CD8-positive, alpha-beta memory T cell (primary cell): Measurements from ENCODE around the gene SCTR. TPM values are rescaled to one million over a fixed set of nuclear protein-coding genes. Genes with fewer than 3 reads are reported as not detected.
"Not testable (repeated sequence)": the region's sequence is repeated elsewhere in the genome, so short reads cannot be mapped to it uniquely, and the experiment has no call there.

Source experiments
- CTCF ChIA-PET: fragments of 350-600 bp; sonication (Branson Sonifier 250); formaldehyde crosslinking; loops from one replicate; lab custom pipeline; 2021; ENCODE audit warnings: antibody characterized with exemption; lab: Charles Lee
- POLR2A ChIA-PET: fragments of 350-600 bp; sonication (Branson Sonifier 250); formaldehyde crosslinking; loops from one replicate; lab custom pipeline; 2021; ENCODE audit warnings: antibody characterized with exemption; lab: Charles Lee
- DNase-seq, 5 donors: peaks; one replicate each; pipeline versions ENCODE4 v3.0.0 to v3.0.0-alpha.2; 2020 to 2022; ENCODE audit warnings: mixed read lengths in 1 of 5
- H3K27ac ChIP-seq: one replicate; pipeline ENCODE4 v1.7.0; 2013; ENCODE audit warnings: low read depth, mild to moderate bottlenecking, low read length, moderate library complexity
- H3K27me3 ChIP-seq: 2 replicates; pipeline ENCODE4 v1.7.0; 2013; ENCODE audit warnings: low read length, mild to moderate bottlenecking; ENCODE audit not compliant: insufficient read depth, poor library complexity, severe bottlenecking
- H3K36me3 ChIP-seq: 2 replicates; pipeline ENCODE4 v1.7.0; 2013; ENCODE audit warnings: mild to moderate bottlenecking, low read length, moderate library complexity; ENCODE audit not compliant: insufficient read depth
- H3K4me1 ChIP-seq: 2 replicates; pipeline ENCODE4 v1.7.0; 2013; ENCODE audit warnings: mild to moderate bottlenecking, low read length, moderate library complexity; ENCODE audit not compliant: insufficient read depth
- H3K4me3 ChIP-seq: 2 replicates; pipeline ENCODE4 v1.7.0; 2013; ENCODE audit warnings: mild to moderate bottlenecking, low read length
- H3K9me3 ChIP-seq: 2 replicates; pipeline ENCODE4 v1.7.0; 2013; ENCODE audit warnings: mild to moderate bottlenecking, low read length
- H3K27ac Mint-ChIP-seq, 8 donors: one replicate each; pipeline ENCODE4 v1.8.0; 2020 to 2021; ENCODE audit warnings: mixed read lengths in 8 of 8, mild to moderate bottlenecking in 6 of 8, inconsistent platforms in 3 of 8, moderate library complexity in 3 of 8
- H3K27me3 Mint-ChIP-seq, 2 donors: one replicate each; pipeline ENCODE4 v1.8.0; 2020 to 2021; ENCODE audit warnings: mixed read lengths in 2 of 2, mild to moderate bottlenecking in 1 of 2, moderate library complexity in 1 of 2
- H3K36me3 Mint-ChIP-seq, 3 donors: one replicate each; pipeline ENCODE4 v1.8.0; 2020 to 2021; ENCODE audit warnings: mixed read lengths in 3 of 3, inconsistent platforms in 1 of 3, mild to moderate bottlenecking in 1 of 3
- H3K4me1 Mint-ChIP-seq, 3 donors: one replicate each; pipeline ENCODE4 v1.8.0; 2020 to 2021; ENCODE audit warnings: mixed read lengths in 3 of 3, inconsistent platforms in 1 of 3, mild to moderate bottlenecking in 1 of 3
- H3K4me3 Mint-ChIP-seq, 7 donors: one replicate each; pipeline ENCODE4 v1.8.0; 2020 to 2021; ENCODE audit warnings: mixed read lengths in 7 of 7, mild to moderate bottlenecking in 6 of 7, moderate library complexity in 4 of 7, inconsistent platforms in 2 of 7
- H3K9me3 Mint-ChIP-seq, 5 donors: one replicate each; pipeline ENCODE4 v1.8.0; 2020 to 2022; ENCODE audit warnings: mixed read lengths in 5 of 5, mild to moderate bottlenecking in 3 of 5, moderate library complexity in 2 of 5, inconsistent platforms in 1 of 5
- polyA plus RNA-seq: library from polyadenylated mRNA; unstranded; fragments of 300-500 nt; fragmentation: Illumina TruSeq; gene quantifications from one replicate; pipeline ENCODE4 v1.2.3, GENCODE V29; 2021
- total RNA-seq, 2 experiments: library from RNA; stranded (reverse); gene quantifications; one replicate each; pipeline ENCODE4 v1.2.3, GENCODE V29; 2021

SCTR gene
- total and polyA plus RNA-seq, 3 experiments from 2014 or later = not detected

DNA sequence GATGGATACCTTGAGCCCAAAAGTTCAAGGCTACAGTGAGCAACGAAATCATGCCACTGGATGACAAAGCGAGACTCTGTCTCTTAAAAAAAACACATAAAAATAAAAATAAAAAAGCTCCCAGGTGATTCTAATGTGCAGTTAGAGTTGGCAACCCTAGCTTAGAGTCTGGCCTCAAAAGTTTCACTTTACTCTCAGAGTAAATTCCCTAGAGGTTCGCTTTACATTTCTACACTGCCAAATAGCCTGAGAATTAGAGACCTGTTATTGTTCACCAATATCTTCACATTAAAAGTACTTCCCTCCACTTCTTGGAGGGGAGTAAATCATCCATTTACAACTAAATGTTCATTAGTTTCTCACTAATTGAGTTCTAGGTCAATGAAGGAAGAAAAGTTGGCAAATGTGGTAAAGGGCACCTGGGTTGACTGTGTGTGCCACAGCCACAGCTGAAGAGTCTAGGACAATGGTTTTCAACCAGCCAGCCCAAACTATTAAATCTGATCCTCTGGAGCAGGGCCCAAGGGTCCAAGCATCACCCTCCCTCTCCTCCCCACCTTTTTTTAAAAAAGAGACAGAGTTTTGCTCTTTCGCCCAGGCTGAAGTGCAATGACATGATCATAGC, 107.9 kb downstream of the SCTR start:
- Histone ChIP-seq H3K4me3 (no peak overlapping the region), H3K36me3 (no peaks in the 10 kb centered on the region), H3K9me3 (no peaks in the 10 kb centered on the region), H3K27ac (no peak overlapping the region), H3K4me1 (no peaks in the 10 kb centered on the region), H3K27me3 (no peaks in the 10 kb centered on the region)
- no peaks in the 10 kb centered on the region for H3K36me3 Mint-ChIP-seq
- CTCF ChIA-PET = no interaction called here
- H3K4me3 Mint-ChIP-seq = no peak overlapping the region
- H3K9me3 Mint-ChIP-seq = no peaks in the 10 kb centered on the region
- no peak for DNase-seq
- peaks cover 11 to 42% of the 10 kb centered on the region in 2 donors for H3K27me3 Mint-ChIP-seq
- POLR2A ChIA-PET = no interaction called here
- no peaks in the 10 kb centered on the region for H3K4me1 Mint-ChIP-seq
- no peak overlapping the region for H3K27ac Mint-ChIP-seq

GRCh38 chr2:119415630-119416029, 108.7 kb downstream of the SCTR start:
- Mint-ChIP-seq H3K36me3 (no peaks in the 10 kb centered on the region), H3K27ac (no peak overlapping the region), H3K27me3 (peaks cover 11 to 39% of the 10 kb centered on the region in 2 donors), H3K4me3 (no peak overlapping the region), H3K4me1 (no peaks in the 10 kb centered on the region), H3K9me3 (no peaks in the 10 kb centered on the region)
- no peak for DNase-seq
- H3K36me3 ChIP-seq = no peaks in the 10 kb centered on the region
- H3K4me3 ChIP-seq = no peak overlapping the region
- no peaks in the 10 kb centered on the region for H3K9me3 ChIP-seq
- no peaks in the 10 kb centered on the region for H3K27me3 ChIP-seq
- POLR2A ChIA-PET = no interaction called here
- H3K27ac ChIP-seq = no peak overlapping the region
- no peaks in the 10 kb centered on the region for H3K4me1 ChIP-seq
- CTCF ChIA-PET = no interaction called here

GRCh38 chr2:119414894-119415293, 109.4 kb downstream of the SCTR start:
- DNase-seq = no peak
- ChIA-PET POLR2A (no interaction called here), CTCF (no interaction called here)
- Histone ChIP-seq H3K27me3 (no peaks in the 10 kb centered on the region), H3K27ac (no peak overlapping the region), H3K36me3 (no peaks in the 10 kb centered on the region), H3K4me1 (no peaks in the 10 kb centered on the region), H3K4me3 (no peak overlapping the region), H3K9me3 (no peaks in the 10 kb centered on the region)
- H3K27me3 Mint-ChIP-seq = peaks cover 11 to 36% of the 10 kb centered on the region in 2 donors
- no peaks in the 10 kb centered on the region for H3K4me1 Mint-ChIP-seq
- no peak overlapping the region for H3K27ac Mint-ChIP-seq
- no peaks in the 10 kb centered on the region for H3K9me3 Mint-ChIP-seq
- no peaks in the 10 kb centered on the region for H3K36me3 Mint-ChIP-seq
- no peak overlapping the region for H3K4me3 Mint-ChIP-seq

GRCh38 chr2:119409506-119409905, 114.8 kb downstream of the SCTR start:
- no peak overlapping the region for H3K27ac ChIP-seq
- no peaks in the 10 kb centered on the region for H3K36me3 ChIP-seq
- no peak overlapping the region for H3K4me3 Mint-ChIP-seq
- no peaks in the 10 kb centered on the region for H3K9me3 ChIP-seq
- H3K36me3 Mint-ChIP-seq = peaks cover 0 to 1% (median 0%) of the 10 kb centered on the region in 3 donors
- no peak for DNase-seq
- no peaks in the 10 kb centered on the region for H3K4me1 ChIP-seq
- no peaks in the 10 kb centered on the region for H3K27me3 ChIP-seq
- H3K9me3 Mint-ChIP-seq = no peaks in the 10 kb centered on the region
- ChIA-PET CTCF (no interaction called here), POLR2A (no interaction called here)
- peak overlapping the region in 1 of 8 donors; percentile 6 for H3K27ac Mint-ChIP-seq
- peaks cover 4 to 25% of the 10 kb centered on the region in 2 donors for H3K27me3 Mint-ChIP-seq
- H3K4me1 Mint-ChIP-seq = no peaks in the 10 kb centered on the region
- no peak overlapping the region for H3K4me3 ChIP-seq

GRCh38 chr2:119408221-119408619, 116.1 kb downstream of the SCTR start:
- Histone ChIP-seq H3K4me3 (no peak overlapping the region), H3K9me3 (no peaks in the 10 kb centered on the region), H3K4me1 (no peaks in the 10 kb centered on the region), H3K36me3 (no peaks in the 10 kb centered on the region), H3K27ac (no peak overlapping the region), H3K27me3 (no peaks in the 10 kb centered on the region)
- Mint-ChIP-seq H3K4me1 (no peaks in the 10 kb centered on the region), H3K4me3 (no peak overlapping the region), H3K27me3 (peaks cover 5 to 20% of the 10 kb centered on the region in 2 donors), H3K9me3 (no peaks in the 10 kb centered on the region), H3K27ac (no peak overlapping the region), H3K36me3 (peaks cover 0 to 1% (median 0%) of the 10 kb centered on the region in 3 donors)
- ChIA-PET CTCF (interaction anchor here (0.7 kb wide), 1 partner anchor 127 kb away, joined by 3 read pairs; no protein-coding TSS in a partner anchor), POLR2A (no interaction called here)
- DNase-seq = no peak

- H3K27me3 Mint-ChIP-seq = peaks cover 5 to 19% of the 10 kb centered on the region in 2 donors
- Histone ChIP-seq H3K27ac (no peak overlapping the region), H3K27me3 (no peaks in the 10 kb centered on the region), H3K4me1 (no peaks in the 10 kb centered on the region), H3K36me3 (no peaks in the 10 kb centered on the region), H3K9me3 (no peaks in the 10 kb centered on the region), H3K4me3 (no peak overlapping the region)
- CTCF ChIA-PET = interaction anchor here (0.7 kb wide), 1 partner anchor 126 kb away, joined by 3 read pairs; no protein-coding TSS in a partner anchor
- peak overlapping the region in 1 of 8 donors; percentile 5 for H3K27ac Mint-ChIP-seq
- H3K4me1 Mint-ChIP-seq = no peaks in the 10 kb centered on the region
- H3K9me3 Mint-ChIP-seq = no peaks in the 10 kb centered on the region
- no peak overlapping the region for H3K4me3 Mint-ChIP-seq
- POLR2A ChIA-PET = no interaction called here
- peak in 2 of 5 donors; percentile 8 to 22 for DNase-seq
- peaks cover 0 to 1% (median 0%) of the 10 kb centered on the region in 3 donors for H3K36me3 Mint-ChIP-seq
These were observed 116.7 kb downstream of the SCTR start for GRCh38 chr2:119407430-119408220.

DNA sequence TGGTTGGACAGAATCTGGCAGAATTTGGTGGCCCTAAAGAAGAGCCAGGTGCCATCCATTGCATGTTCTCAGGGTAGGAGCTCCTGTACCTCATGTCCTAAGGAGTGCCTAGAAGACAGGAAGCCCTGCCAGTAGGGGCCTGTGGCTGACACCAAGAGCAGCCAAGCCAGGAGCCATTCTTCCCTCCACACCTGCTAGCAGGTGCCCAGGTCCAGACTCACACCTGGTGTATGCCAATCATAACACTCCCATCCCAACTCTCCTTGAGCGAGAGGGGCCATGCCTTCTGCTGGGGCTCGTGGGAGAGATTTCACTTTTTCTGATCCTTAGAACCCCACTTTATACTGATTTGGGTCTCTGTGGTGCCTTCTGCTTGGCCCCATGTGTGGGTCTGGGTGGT, 119.1 kb downstream of the SCTR start:
- Mint-ChIP-seq H3K27me3 (peaks cover 8 to 13% of the 10 kb centered on the region in 2 donors), H3K4me1 (no peaks in the 10 kb centered on the region), H3K36me3 (peaks cover 0 to 1% (median 0%) of the 10 kb centered on the region in 3 donors), H3K27ac (no peak overlapping the region), H3K4me3 (no peak overlapping the region), H3K9me3 (no peaks in the 10 kb centered on the region)
- Histone ChIP-seq H3K27me3 (no peaks in the 10 kb centered on the region), H3K36me3 (no peaks in the 10 kb centered on the region), H3K4me1 (no peaks in the 10 kb centered on the region), H3K27ac (no peak overlapping the region), H3K4me3 (no peak overlapping the region), H3K9me3 (no peaks in the 10 kb centered on the region)
- ChIA-PET CTCF (no interaction called here), POLR2A (no interaction called here)
- DNase-seq = no peak

GRCh38 chr2:119403618-119404017, 120.7 kb downstream of the SCTR start:
- H3K36me3 Mint-ChIP-seq, H3K36me3 ChIP-seq, H3K4me1 ChIP-seq, H3K4me1 Mint-ChIP-seq, H3K27me3 ChIP-seq, CTCF ChIA-PET, H3K4me3 Mint-ChIP-seq, H3K4me3 ChIP-seq, H3K9me3 Mint-ChIP-seq, H3K27ac Mint-ChIP-seq, DNase-seq, POLR2A ChIA-PET, H3K27ac ChIP-seq, H3K9me3 ChIP-seq: not testable (repeated sequence)
- H3K27me3 Mint-ChIP-seq = peaks cover 7 to 15% of the 10 kb centered on the region in 2 donors
